Nephron (organoid): ENCODE measurements around the gene OOSP3.
A peak's percentile ranks its signal among the peaks of the same experiment; 100 is the strongest.
"Not testable (repeated sequence)": the region's sequence is repeated elsewhere in the genome, so short reads cannot be mapped to it uniquely, and the experiment has no call there.

Source experiments
- H3K27ac Mint-ChIP-seq, 3 experiments: 2 replicates each; pipeline ENCODE4 v1.8.0; 2020; ENCODE audit warnings: mixed read lengths in 3 of 3, mild to moderate bottlenecking in 2 of 3, moderate library complexity in 1 of 3
- H3K27me3 Mint-ChIP-seq: 2 replicates; pipeline ENCODE4 v1.8.0; 2021; ENCODE audit warnings: low read depth, mild to moderate bottlenecking, moderate library complexity, mixed read lengths
- H3K36me3 Mint-ChIP-seq: 2 replicates; pipeline ENCODE4 v1.8.0; 2020; ENCODE audit warnings: low read depth, mixed read lengths
- H3K4me1 Mint-ChIP-seq: 2 replicates; pipeline ENCODE4 v1.8.0; 2020; ENCODE audit warnings: mixed read lengths
- H3K4me3 Mint-ChIP-seq, 3 experiments: 2 replicates each; pipeline ENCODE4 v1.8.0; 2020; ENCODE audit warnings: mild to moderate bottlenecking in 3 of 3, mixed read lengths in 3 of 3, moderate library complexity in 2 of 3
- H3K9me3 Mint-ChIP-seq: 2 replicates; pipeline ENCODE4 v1.8.0; 2020; ENCODE audit warnings: mixed read lengths
- TF ChIP-seq, protein P1 (sequence below), 3 experiments: fragments of 200-600 bp; sonication (generic); IDR thresholded peaks; one replicate each; pipeline ENCODE4 v1.5.0; 2021; ENCODE audit warnings: antibody characterized with exemption in 3 of 3; ENCODE audit not compliant: unreplicated experiment in 3 of 3

OOSP3 gene

DNA sequence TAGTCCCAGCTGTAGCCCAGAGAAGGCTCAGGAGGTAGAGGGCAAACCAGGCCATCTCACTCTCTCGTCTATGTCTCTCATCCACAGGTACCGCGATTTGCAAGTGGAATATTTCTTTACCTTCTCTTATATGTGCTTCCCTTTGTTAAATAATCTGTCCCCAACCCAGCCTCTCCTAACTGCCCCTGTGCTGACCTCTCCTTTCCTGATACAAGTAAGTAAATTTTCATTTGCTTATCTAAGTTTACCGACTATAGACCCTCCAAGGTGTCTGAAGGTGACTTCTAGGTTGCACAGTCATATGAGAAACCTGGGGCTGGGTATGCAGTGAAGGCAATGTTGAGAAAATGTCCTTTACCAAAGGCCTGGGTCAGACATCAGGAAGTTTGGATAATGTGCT is 33.2 kb upstream of the OOSP3 start, which contains the start of gene CBLIF:
TSS of gene CBLIF (minus strand) at position 101 of the 400 bp plus-strand sequence. CDS start at position 55, 46 bp downstream.
- Mint-ChIP-seq H3K36me3 (no peaks in the 10 kb centered on the region), H3K27ac (no peak within 1 kb of the TSS), H3K9me3 (no peaks in the 10 kb centered on the region), H3K4me3 (no peak within 1 kb of the TSS), H3K27me3 (peaks cover 3% of the 10 kb centered on the region), H3K4me1 (no peaks in the 10 kb centered on the region)
- TF ChIP-seq, protein P1, sequence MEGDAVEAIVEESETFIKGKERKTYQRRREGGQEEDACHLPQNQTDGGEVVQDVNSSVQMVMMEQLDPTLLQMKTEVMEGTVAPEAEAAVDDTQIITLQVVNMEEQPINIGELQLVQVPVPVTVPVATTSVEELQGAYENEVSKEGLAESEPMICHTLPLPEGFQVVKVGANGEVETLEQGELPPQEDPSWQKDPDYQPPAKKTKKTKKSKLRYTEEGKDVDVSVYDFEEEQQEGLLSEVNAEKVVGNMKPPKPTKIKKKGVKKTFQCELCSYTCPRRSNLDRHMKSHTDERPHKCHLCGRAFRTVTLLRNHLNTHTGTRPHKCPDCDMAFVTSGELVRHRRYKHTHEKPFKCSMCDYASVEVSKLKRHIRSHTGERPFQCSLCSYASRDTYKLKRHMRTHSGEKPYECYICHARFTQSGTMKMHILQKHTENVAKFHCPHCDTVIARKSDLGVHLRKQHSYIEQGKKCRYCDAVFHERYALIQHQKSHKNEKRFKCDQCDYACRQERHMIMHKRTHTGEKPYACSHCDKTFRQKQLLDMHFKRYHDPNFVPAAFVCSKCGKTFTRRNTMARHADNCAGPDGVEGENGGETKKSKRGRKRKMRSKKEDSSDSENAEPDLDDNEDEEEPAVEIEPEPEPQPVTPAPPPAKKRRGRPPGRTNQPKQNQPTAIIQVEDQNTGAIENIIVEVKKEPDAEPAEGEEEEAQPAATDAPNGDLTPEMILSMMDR (IDR thresholded peaks at IDR 0.05; ENCODE audit: unreplicated experiment in 3 of 3) = no peak

DNA sequence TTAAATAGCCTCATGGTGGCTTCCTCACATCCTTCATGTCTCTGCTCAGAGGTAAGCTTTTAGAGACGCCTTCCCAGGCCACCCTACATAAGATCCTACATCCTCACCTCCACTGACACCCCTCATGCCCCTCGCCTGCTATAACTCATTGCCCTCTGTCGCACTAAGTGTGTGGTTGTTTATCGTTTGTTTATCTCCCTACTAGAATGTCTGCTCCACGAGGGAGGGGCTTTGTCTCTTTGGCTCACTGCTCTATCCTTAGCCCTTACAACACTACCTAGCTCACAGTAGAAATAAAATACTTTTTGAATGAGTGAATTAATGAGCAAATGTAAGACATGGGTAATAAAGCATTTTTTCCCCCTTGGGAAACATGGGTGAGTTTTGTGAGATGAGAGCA is 32.0 kb upstream of the OOSP3 start:
- Mint-ChIP-seq H3K36me3 (no peaks in the 10 kb centered on the region), H3K9me3 (no peaks in the 10 kb centered on the region), H3K27me3 (peaks cover 3% of the 10 kb centered on the region), H3K4me1 (no peaks in the 10 kb centered on the region), H3K4me3 (no peak overlapping the region), H3K27ac (no peak overlapping the region)
- TF ChIP-seq, protein P1 (IDR thresholded peaks at IDR 0.05; ENCODE audit: unreplicated experiment in 3 of 3) = no peak

DNA sequence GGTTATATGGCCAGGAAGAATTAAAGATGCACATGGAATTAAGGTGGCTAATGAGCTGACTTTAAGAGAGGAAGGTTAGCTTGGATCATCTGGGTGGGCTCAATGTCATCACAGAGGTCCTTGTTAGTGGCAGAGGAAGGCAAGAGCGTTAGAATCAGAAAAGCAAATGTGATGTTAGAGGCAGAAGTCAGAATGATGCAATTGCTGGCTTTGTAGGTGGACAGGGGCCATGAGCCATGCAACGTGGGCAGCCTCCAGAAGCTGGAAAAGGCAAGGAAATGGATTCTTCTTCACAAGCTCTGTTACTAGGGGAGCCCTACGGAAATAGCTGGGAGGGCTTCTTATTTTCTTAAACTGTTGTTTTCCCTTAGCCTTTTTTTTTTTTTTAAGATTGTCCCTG is 31.0 kb upstream of the OOSP3 start:
- TF ChIP-seq, protein P1 (IDR thresholded peaks at IDR 0.05; ENCODE audit: unreplicated experiment in 3 of 3) = no peak
- H3K9me3 Mint-ChIP-seq = no peaks in the 10 kb centered on the region
- no peaks in the 10 kb centered on the region for H3K27me3 Mint-ChIP-seq
- H3K4me1 Mint-ChIP-seq = no peaks in the 10 kb centered on the region
- no peak overlapping the region for H3K4me3 Mint-ChIP-seq
- no peak overlapping the region for H3K27ac Mint-ChIP-seq
- H3K36me3 Mint-ChIP-seq = no peaks in the 10 kb centered on the region

DNA sequence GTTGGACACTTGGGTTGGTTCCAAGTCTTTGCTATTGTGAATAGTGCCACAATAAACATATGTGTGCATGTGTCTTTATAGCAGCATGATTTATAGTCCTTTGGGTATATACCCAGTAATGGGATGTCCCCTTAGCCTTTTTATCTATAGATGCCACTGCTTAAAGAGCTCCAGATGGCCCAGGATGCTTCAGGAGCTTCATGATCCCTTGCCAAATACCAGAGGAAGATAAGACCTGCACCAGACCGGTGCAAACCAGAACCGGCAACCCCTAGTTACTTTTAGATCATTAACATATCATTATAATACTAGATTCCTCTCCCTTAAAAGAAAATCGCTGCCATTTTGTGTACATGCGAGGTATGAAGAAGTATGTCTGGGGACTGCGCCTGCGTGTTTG is 30.1 kb upstream of the OOSP3 start:
- peak overlapping the region in 1 of 3 experiments; percentile 80 for H3K27ac Mint-ChIP-seq
- not testable (repeated sequence) for H3K4me1 Mint-ChIP-seq, H3K9me3 Mint-ChIP-seq, H3K27me3 Mint-ChIP-seq, H3K36me3 Mint-ChIP-seq, H3K4me3 Mint-ChIP-seq

DNA sequence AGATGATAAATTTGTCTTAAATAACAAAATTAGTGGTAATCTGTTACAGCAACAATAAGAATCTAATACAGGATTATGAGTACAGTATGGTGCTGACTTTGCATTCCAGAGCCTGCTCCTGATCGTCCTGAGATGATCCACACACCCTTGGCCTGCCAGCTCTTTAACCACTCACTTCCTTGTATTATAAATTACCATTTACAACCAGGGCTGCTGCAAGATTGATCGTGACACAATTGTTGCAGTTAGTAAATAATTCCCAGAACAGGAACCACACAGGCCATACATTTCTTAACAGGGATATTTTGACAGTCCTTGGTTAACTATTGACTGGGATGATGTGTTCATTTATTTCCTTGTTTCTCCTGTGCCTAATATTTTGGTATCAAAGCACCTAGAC is 29.5 kb upstream of the OOSP3 start:
- Mint-ChIP-seq H3K9me3 (no peaks in the 10 kb centered on the region), H3K27me3 (no peaks in the 10 kb centered on the region), H3K27ac (peak overlapping the region in 2 of 3 experiments; percentile 5 to 80), H3K4me3 (no peak overlapping the region), H3K36me3 (no peaks in the 10 kb centered on the region), H3K4me1 (no peaks in the 10 kb centered on the region)
- TF ChIP-seq, protein P1 (IDR thresholded peaks at IDR 0.05; ENCODE audit: unreplicated experiment in 3 of 3) = no peak

DNA sequence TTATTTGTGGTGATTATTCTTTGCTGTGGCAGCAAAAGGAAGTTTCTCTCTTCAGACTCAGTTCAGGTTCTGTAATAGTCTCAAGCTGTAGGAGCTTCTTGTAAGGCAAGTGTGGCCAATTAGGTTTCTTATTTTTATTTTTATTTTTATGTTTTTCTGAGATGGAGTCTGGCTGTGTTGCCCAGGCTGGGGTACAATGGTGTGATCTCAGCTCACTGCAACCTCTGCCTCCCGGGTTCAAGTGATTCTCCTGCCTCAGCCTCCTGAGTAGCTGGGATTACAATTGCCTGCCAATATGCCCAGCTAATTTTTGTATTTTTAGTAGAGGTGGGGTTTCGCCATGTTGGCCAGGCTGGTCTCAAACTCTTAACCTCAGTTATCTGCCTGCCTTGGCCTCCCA is 29.0 kb upstream of the OOSP3 start:
- H3K27ac Mint-ChIP-seq = peak overlapping the region in 2 of 3 experiments; percentile 5 to 80
- not testable (repeated sequence) for H3K27me3 Mint-ChIP-seq, H3K4me3 Mint-ChIP-seq, H3K4me1 Mint-ChIP-seq, H3K36me3 Mint-ChIP-seq, H3K9me3 Mint-ChIP-seq

DNA sequence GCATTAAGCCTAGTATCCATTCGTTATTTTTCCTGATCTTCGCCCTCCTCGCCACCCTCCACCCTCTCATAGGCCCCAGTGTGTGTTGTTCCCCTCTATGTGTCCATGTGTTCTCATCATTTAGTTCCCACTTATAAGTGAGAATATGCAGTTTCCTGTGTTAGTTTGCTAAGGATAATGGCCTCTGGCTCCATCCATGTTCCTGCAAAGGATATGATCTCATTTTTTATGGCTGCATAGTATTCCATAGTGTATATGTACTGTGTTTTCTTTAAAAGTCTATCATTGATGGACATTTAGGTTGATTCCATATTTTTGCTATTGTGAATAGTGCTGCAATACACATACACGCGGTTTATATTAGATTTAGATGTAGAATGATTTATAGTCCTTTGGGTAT is 27.2 kb upstream of the OOSP3 start:
- H3K4me3 Mint-ChIP-seq, H3K27ac Mint-ChIP-seq, H3K27me3 Mint-ChIP-seq, H3K9me3 Mint-ChIP-seq, H3K36me3 Mint-ChIP-seq, H3K4me1 Mint-ChIP-seq: not testable (repeated sequence)

DNA sequence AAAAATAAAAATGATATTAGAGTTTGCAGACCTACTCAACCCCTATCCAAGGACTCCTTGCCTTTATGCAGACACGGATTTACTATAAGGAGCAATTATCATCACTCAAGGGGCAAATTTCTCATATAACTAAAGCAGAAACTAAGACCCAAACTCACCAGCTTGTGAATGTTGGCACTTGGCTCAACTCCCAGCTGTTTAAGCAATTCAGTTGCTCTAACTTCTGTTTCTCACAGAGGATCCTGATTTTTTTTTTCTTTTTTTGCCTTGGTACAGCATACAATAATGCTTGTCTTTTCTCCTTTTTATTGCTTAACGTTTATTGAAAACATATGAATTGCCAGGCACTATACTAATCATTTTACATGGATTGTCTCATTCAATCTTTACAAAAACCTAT is 23.7 kb upstream of the OOSP3 start:
- no peaks in the 10 kb centered on the region for H3K36me3 Mint-ChIP-seq
- H3K9me3 Mint-ChIP-seq = no peaks in the 10 kb centered on the region
- TF ChIP-seq, protein P1 (IDR thresholded peaks at IDR 0.05; ENCODE audit: unreplicated experiment in 3 of 3) = no peak
- H3K27me3 Mint-ChIP-seq = peaks cover 2% of the 10 kb centered on the region
- no peaks in the 10 kb centered on the region for H3K4me1 Mint-ChIP-seq
- H3K27ac Mint-ChIP-seq = no peak overlapping the region
- H3K4me3 Mint-ChIP-seq = no peak overlapping the region
